Stimulated activated CD8-positive, alpha-beta memory T cell treated with anti-CD3 and anti-CD28 coated beads, Interleukin-2, amount 100 ng/mL, for 1 hour (primary cell): ENCODE data around the gene OSTM1.

Experiments used
- DNase-seq, 2 donors: peaks; one replicate each; pipeline ENCODE4 v3.0.0-alpha.2; 2020; ENCODE audit warnings: low read depth in 2 of 2

Gene OSTM1

GRCh38 chr6:108102965-108103364 is 28.4 kb upstream of the OSTM1 start:
- no peak for DNase-seq

- no peak for DNase-seq
Observed at GRCh38 chr6:108100003-108100402, 25.5 kb upstream of the OSTM1 start.

- DNase-seq: no peak
Observed at GRCh38 chr6:108097882-108098281, 23.3 kb upstream of the OSTM1 start.

GRCh38 chr6:108093781-108094300 is 19.3 kb upstream of the OSTM1 start:
- DNase-seq: no peak

- DNase-seq: no peak
Observed at GRCh38 chr6:108091288-108091687, 16.7 kb upstream of the OSTM1 start.

- DNase-seq: no peak
Observed at GRCh38 chr6:108083349-108083748, 8.8 kb upstream of the OSTM1 start.

- no peak for DNase-seq
Observed at GRCh38 chr6:108082539-108082938, 8.0 kb upstream of the OSTM1 start.

- no peak for DNase-seq
Observed at GRCh38 chr6:108080010-108080780, 5.7 kb upstream of the OSTM1 start.

GRCh38 chr6:108078191-108078590 is 3.6 kb upstream of the OSTM1 start:
- DNase-seq: no peak

GRCh38 chr6:108074057-108074358 is 533 bp downstream of the OSTM1 start:
- no peak for DNase-seq

GRCh38 chr6:108071736-108072276 is 2.7 kb downstream of the OSTM1 start:
- DNase-seq: no peak

- DNase-seq: no peak
Observed at GRCh38 chr6:108068618-108069017, 5.9 kb downstream of the OSTM1 start.

GRCh38 chr6:108068182-108068581 is 6.4 kb downstream of the OSTM1 start:
- no peak for DNase-seq

- DNase-seq: no peak
Observed at GRCh38 chr6:108052706-108053105, 21.8 kb downstream of the OSTM1 start.

GRCh38 chr6:108051481-108051880 is 23.1 kb downstream of the OSTM1 start:
- DNase-seq: no peak

GRCh38 chr6:108039681-108040080 is 34.9 kb downstream of the OSTM1 start:
- no peak for DNase-seq

- no peak for DNase-seq
Observed at GRCh38 chr6:108036884-108037283, 37.7 kb downstream of the OSTM1 start.

GRCh38 chr6:108031968-108032367 is 42.6 kb downstream of the OSTM1 start:
- DNase-seq: no peak

GRCh38 chr6:108030211-108030610 is 44.3 kb downstream of the OSTM1 start:
- no peak for DNase-seq

GRCh38 chr6:108029226-108029921 is 45.2 kb downstream of the OSTM1 start:
- no peak for DNase-seq

GRCh38 chr6:108027594-108027993 is 46.9 kb downstream of the OSTM1 start:
- no peak for DNase-seq

- no peak for DNase-seq
Observed at GRCh38 chr6:108027056-108027455, 47.5 kb downstream of the OSTM1 start.

GRCh38 chr6:108024427-108025073 is 50.0 kb downstream of the OSTM1 start:
- DNase-seq: no peak
